SU-DHL-6 (cell line): ENCODE measurements around the gene CDIPT.

Source experiments
- H2AFZ ChIP-seq: fragments of 200-600 bp; sonication (generic); 2 replicates; pipeline ENCODE4 v1.6.1; 2014; ENCODE audit warnings: low read depth, mild to moderate bottlenecking, moderate library complexity, mixed read lengths, antibody characterized with exemption, low read length; ENCODE audit not compliant: severe bottlenecking
- H3F3A ChIP-seq: fragments of 200-600 bp; shearing (Covaris generic); 2 replicates; pipeline ENCODE4 v1.6.0; 2016; ENCODE audit warnings: antibody characterized with exemption, mild to moderate bottlenecking; ENCODE audit not compliant: insufficient read depth
- H3K27ac ChIP-seq: fragments of 200-600 bp; sonication (generic); 2 replicates; pipeline ENCODE4 v1.5.1; 2016; ENCODE audit warnings: low read depth, mild to moderate bottlenecking, low read length, moderate library complexity, mixed read lengths
- H3K27me3 ChIP-seq: fragments of 200-600 bp; sonication (generic), shearing (Covaris generic); 2 replicates; pipeline ENCODE4 v1.6.0; 2014; ENCODE audit warnings: mild to moderate bottlenecking, low read length
- H3K36me3 ChIP-seq: fragments of 200-600 bp; sonication (generic); 2 replicates; pipeline ENCODE4 v1.6.1; 2014; ENCODE audit warnings: mild to moderate bottlenecking, low read length, mixed read lengths
- H3K4me2 ChIP-seq: fragments of 300-600, 200-600 bp; shearing (Covaris generic), sonication (generic); 2 replicates; pipeline ENCODE4 v1.6.0; 2014; ENCODE audit warnings: low read length, low read depth, mild to moderate bottlenecking; ENCODE audit not compliant: poor library complexity, severe bottlenecking
- H3K4me3 ChIP-seq: fragments of 200-600 bp; sonication (generic); 2 replicates; pipeline ENCODE4 v1.5.1; 2014; ENCODE audit warnings: antibody characterized with exemption, low read length, mild to moderate bottlenecking, mixed read lengths; ENCODE audit not compliant: insufficient read depth, poor library complexity, severe bottlenecking
- H3K79me2 ChIP-seq: fragments of 200-600 bp; sonication (generic); 2 replicates; pipeline ENCODE4 v1.6.1; 2014; ENCODE audit warnings: mild to moderate bottlenecking, low read length, moderate library complexity; ENCODE audit not compliant: insufficient read depth
- H3K9ac ChIP-seq: fragments of 200-600 bp; sonication (generic); 2 replicates; pipeline ENCODE4 v1.7.0; 2014; ENCODE audit warnings: mild to moderate bottlenecking, low read length
- H3K9me2 ChIP-seq: fragments of 200-600 bp; sonication (generic); replicated peaks from 2 replicates; pipeline ENCODE4 v1.6.1; 2014; ENCODE audit warnings: low read length; ENCODE audit not compliant: insufficient read depth
- H3K9me3 ChIP-seq: fragments of 200-600 bp; sonication (generic); 2 replicates; pipeline ENCODE4 v1.6.1; 2014; ENCODE audit warnings: low read length, mixed read lengths; ENCODE audit not compliant: insufficient read depth
- H4K20me1 ChIP-seq: fragments of 200-600 bp; sonication (generic); 2 replicates; pipeline ENCODE4 v1.6.1; 2014; ENCODE audit warnings: low read depth, mild to moderate bottlenecking, antibody characterized with exemption, low read length, moderate library complexity, mixed read lengths
- CTCF ChIP-seq: fragments of 200-600 bp; sonication (generic); IDR thresholded peaks from one replicate; pipeline ENCODE4 v1.5.1; 2017; ENCODE audit warnings: antibody characterized with exemption, mild to moderate bottlenecking, low read length, moderate library complexity; ENCODE audit not compliant: insufficient read depth, poor library complexity, severe bottlenecking
- EZH2phosphoT487 ChIP-seq: fragments of 200-600 bp; sonication (generic), shearing (Covaris generic); conservative IDR thresholded peaks from 2 replicates; pipeline ENCODE4 v1.6.1; 2018; ENCODE audit warnings: mild to moderate bottlenecking, antibody characterized with exemption, low read length, moderate library complexity, mixed read lengths

Gene CDIPT

DNA sequence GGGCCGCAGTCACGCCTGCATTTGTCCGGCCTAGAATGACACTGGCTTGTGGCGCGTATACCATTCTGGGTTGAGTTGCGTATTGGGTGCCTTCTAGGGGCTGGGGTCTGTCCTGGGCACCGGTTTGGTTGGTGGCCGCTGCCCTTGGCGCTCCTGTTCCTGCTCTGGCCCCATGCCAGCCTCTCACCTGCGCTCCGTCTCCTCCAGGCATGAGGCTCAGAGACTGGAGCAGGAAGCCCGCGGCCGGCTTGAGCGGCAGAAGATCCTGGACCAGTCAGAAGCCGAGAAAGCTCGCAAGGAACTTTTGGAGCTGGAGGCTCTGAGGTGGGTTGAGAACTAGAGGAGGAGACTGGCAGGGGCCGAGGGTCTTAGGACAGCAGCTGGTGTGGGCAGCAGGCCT lies 17.4 kb downstream of the CDIPT start:
- Histone ChIP-seq H3K4me3 (no peak overlapping the region), H3K27ac (no peak overlapping the region), H3K9me2 (no peaks in the 10 kb centered on the region), H4K20me1 (no peaks in the 10 kb centered on the region), H3K4me2 (no peak overlapping the region), H2AFZ (no peak overlapping the region), H3K27me3 (no peaks in the 10 kb centered on the region), H3F3A (no peaks in the 10 kb centered on the region), H3K36me3 (no peaks in the 10 kb centered on the region), H3K79me2 (no peaks in the 10 kb centered on the region), H3K9ac (no peak overlapping the region), H3K9me3 (no peaks in the 10 kb centered on the region)
- TF ChIP-seq CTCF (no peak), EZH2phosphoT487 (no peak)

DNA sequence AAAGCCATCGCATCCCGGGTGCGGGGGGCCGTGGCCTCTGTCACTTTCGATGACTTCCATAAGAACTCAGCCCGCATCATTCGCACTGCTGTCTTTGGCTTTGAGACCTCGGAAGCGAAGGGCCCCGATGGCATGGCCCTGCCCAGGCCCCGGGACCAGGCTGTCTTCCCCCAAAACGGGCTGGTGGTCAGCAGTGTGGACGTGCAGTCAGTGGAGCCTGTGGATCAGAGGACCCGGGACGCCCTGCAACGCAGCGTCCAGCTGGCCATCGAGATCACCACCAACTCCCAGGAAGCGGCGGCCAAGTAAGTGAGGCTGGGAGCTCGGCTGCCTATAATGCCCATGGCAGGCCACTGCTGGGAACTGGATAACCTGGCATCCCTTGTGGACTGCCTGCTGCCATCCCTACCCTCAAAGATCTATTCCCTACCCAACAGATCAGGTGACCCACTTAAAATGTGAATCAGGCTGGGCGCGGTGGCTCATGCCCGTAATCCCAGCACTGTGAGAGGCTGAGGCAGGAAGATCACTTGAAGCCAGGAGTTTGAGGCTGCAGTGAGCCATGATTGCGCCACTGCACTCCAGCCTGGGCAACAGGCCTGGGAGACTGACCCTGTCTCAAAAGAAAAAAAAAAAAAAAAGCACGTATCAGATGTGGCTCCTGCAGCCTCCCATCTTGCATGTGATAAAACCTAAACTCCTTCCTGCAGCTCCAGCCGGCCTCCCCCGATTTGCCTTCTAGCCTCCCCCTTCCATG lies 18.3 kb downstream of the CDIPT start:
- Histone ChIP-seq H3K4me2 (no peak overlapping the region), H4K20me1 (no peaks in the 10 kb centered on the region), H3K4me3 (no peak overlapping the region), H3K79me2 (no peaks in the 10 kb centered on the region), H2AFZ (no peak overlapping the region), H3K9me3 (no peaks in the 10 kb centered on the region), H3K36me3 (no peaks in the 10 kb centered on the region), H3K27me3 (no peaks in the 10 kb centered on the region), H3K27ac (no peak overlapping the region), H3F3A (no peaks in the 10 kb centered on the region), H3K9me2 (no peaks in the 10 kb centered on the region), H3K9ac (no peak overlapping the region)
- TF ChIP-seq CTCF = no peak
- TF ChIP-seq EZH2phosphoT487 = no peak

DNA sequence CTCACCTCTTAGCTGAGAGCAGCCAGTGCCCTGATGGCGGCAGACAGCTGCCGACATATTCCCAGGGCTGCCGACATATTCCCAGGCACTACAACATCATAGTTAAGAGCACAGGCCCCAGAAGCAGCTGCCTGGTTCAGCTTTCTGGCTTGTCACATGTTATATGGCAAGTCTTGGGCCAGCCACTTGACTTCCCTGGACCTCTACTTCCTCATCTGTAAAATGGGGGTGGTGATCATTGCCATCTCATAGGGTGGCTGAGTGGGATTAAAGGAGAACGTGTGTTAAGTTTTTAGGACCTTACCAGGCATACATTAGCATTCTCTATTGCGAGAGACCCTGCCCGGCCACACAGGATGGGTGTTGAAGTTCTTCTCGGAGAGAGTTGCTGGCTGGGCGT lies 19.1 kb downstream of the CDIPT start:
- H3F3A ChIP-seq = no peaks in the 10 kb centered on the region
- H3K4me2 ChIP-seq = no peak overlapping the region
- no peaks in the 10 kb centered on the region for H4K20me1 ChIP-seq
- TF ChIP-seq EZH2phosphoT487 = no peak
- TF ChIP-seq CTCF = no peak
- H3K9ac ChIP-seq = no peak overlapping the region
- no peaks in the 10 kb centered on the region for H3K9me2 ChIP-seq
- no peaks in the 10 kb centered on the region for H3K79me2 ChIP-seq
- H3K36me3 ChIP-seq = no peaks in the 10 kb centered on the region
- no peak overlapping the region for H3K27ac ChIP-seq
- H3K4me3 ChIP-seq = no peak overlapping the region
- H2AFZ ChIP-seq = no peak overlapping the region
- no peaks in the 10 kb centered on the region for H3K9me3 ChIP-seq
- no peaks in the 10 kb centered on the region for H3K27me3 ChIP-seq
